SK-N-SH treated with all-trans-retinoic acid at 6 μM for 48 hours (cell line): Measurements from ENCODE around the gene HOXA7.

Experiments
- ATAC-seq: fragments of 200-7000 bp; cut with Tn5 transposase; 3 replicates; pipeline ENCODE4 v1.9.1; 2020; ENCODE audit warnings: mild to moderate bottlenecking, moderate library complexity
- ARNTL ChIP-seq: fragments of 450-650 bp; formaldehyde crosslinking; IDR thresholded peaks from 2 replicates; pipeline ENCODE4 v1.5.0; 2020; ENCODE audit warnings: low read depth, mild to moderate bottlenecking, moderate library complexity, borderline replicate concordance
- BACH2 ChIP-seq: fragments of 250-450 bp; sonication (Bioruptor Pico); IDR thresholded peaks from 2 replicates; pipeline ENCODE4 v1.9.0; 2021; ENCODE audit warnings: mild to moderate bottlenecking, borderline replicate concordance
- CSDC2 ChIP-seq: fragments of 250-450 bp; sonication (Bioruptor Pico); IDR thresholded peaks from 2 replicates; pipeline ENCODE4 v1.5.0; 2020; ENCODE audit warnings: mild to moderate bottlenecking, moderate library complexity
- ISL1 ChIP-seq: fragments of 250-450 bp; sonication (Bioruptor Pico); IDR thresholded peaks from 2 replicates; pipeline ENCODE4 v2.1.2; 2022; ENCODE audit warnings: mild to moderate bottlenecking, moderate library complexity
- OSR1 ChIP-seq: fragments of 250-450 bp; sonication (Bioruptor Pico); IDR thresholded peaks from 2 replicates; pipeline ENCODE4 v1.8.0; 2022; ENCODE audit warnings: moderate library complexity, mild to moderate bottlenecking, inconsistent platforms
- RARB ChIP-seq: fragments of 250-450 bp; sonication (Bioruptor Pico); IDR thresholded peaks from 2 replicates; pipeline ENCODE4 v1.8.0; 2021; ENCODE audit warnings: mild to moderate bottlenecking, moderate library complexity
- SNAI2 ChIP-seq: fragments of 250-450 bp; sonication (Bioruptor Pico); IDR thresholded peaks from 2 replicates; pipeline ENCODE4 v1.5.0; 2020; ENCODE audit warnings: mild to moderate bottlenecking, moderate library complexity
- TCF4 ChIP-seq: fragments of 250-450 bp; sonication (Bioruptor Pico); IDR thresholded peaks from 2 replicates; pipeline ENCODE4 v1.8.0; 2021; ENCODE audit warnings: mild to moderate bottlenecking, moderate library complexity, borderline replicate concordance
- TOX ChIP-seq: fragments of 250-450 bp; sonication (Bioruptor Pico); IDR thresholded peaks from 2 replicates; pipeline ENCODE4 v1.8.0; 2021; ENCODE audit warnings: mild to moderate bottlenecking, moderate library complexity, borderline replicate concordance
- ZC3H10 ChIP-seq: fragments of 250-450 bp; sonication (Bioruptor Pico); IDR thresholded peaks from 2 replicates; pipeline ENCODE4 v1.5.1; 2021; ENCODE audit warnings: mild to moderate bottlenecking, moderate library complexity
- ZFP3 ChIP-seq: fragments of 250-450 bp; sonication (Bioruptor Pico); IDR thresholded peaks from 2 replicates; pipeline ENCODE4 v1.5.0; 2020; ENCODE audit warnings: mild to moderate bottlenecking, moderate library complexity
- ZFP30 ChIP-seq: fragments of 450-650 bp; formaldehyde crosslinking; IDR thresholded peaks from 2 replicates; pipeline ENCODE4 v1.5.0; 2022; ENCODE audit warnings: mild to moderate bottlenecking, moderate library complexity
- ZNF565 ChIP-seq: fragments of 450-650 bp; formaldehyde crosslinking; conservative IDR thresholded peaks from 2 replicates; pipeline ENCODE4 v1.5.0; 2020; ENCODE audit warnings: low read depth, mild to moderate bottlenecking, moderate library complexity
- ZNF70 ChIP-seq: fragments of 450-650 bp; formaldehyde crosslinking; IDR thresholded peaks from 2 replicates; pipeline ENCODE4 v1.5.0; 2020; ENCODE audit warnings: mild to moderate bottlenecking, moderate library complexity
- TF ChIP-seq, protein P1 (sequence below): fragments of 250-450 bp; sonication (Bioruptor Pico); IDR thresholded peaks from 2 replicates; pipeline ENCODE4 v1.5.1; 2020; ENCODE audit warnings: low read depth, mild to moderate bottlenecking, moderate library complexity
- TF ChIP-seq, protein P2 (sequence below): fragments of 250-450 bp; sonication (Bioruptor Pico); IDR thresholded peaks from 2 replicates; pipeline ENCODE4 v1.5.0; 2020; ENCODE audit warnings: mild to moderate bottlenecking, moderate library complexity
- TF ChIP-seq, protein P3 (sequence below): fragments of 250-450 bp; sonication (Bioruptor Pico); IDR thresholded peaks from 2 replicates; pipeline ENCODE4 v1.8.0; 2021; ENCODE audit warnings: low read depth, mild to moderate bottlenecking, moderate library complexity, borderline replicate concordance
- TF ChIP-seq, protein P4 (sequence below): fragments of 250-450 bp; sonication (Bioruptor Pico); IDR thresholded peaks from 2 replicates; pipeline ENCODE4 v1.5.1; 2021; ENCODE audit warnings: mild to moderate bottlenecking, moderate library complexity
- TF ChIP-seq, protein P5 (sequence below): fragments of 250-450 bp; sonication (Bioruptor Pico); IDR thresholded peaks from 2 replicates; pipeline ENCODE4 v1.8.0; 2020; ENCODE audit warnings: mild to moderate bottlenecking, moderate library complexity, borderline replicate concordance

HOXA7 gene

DNA sequence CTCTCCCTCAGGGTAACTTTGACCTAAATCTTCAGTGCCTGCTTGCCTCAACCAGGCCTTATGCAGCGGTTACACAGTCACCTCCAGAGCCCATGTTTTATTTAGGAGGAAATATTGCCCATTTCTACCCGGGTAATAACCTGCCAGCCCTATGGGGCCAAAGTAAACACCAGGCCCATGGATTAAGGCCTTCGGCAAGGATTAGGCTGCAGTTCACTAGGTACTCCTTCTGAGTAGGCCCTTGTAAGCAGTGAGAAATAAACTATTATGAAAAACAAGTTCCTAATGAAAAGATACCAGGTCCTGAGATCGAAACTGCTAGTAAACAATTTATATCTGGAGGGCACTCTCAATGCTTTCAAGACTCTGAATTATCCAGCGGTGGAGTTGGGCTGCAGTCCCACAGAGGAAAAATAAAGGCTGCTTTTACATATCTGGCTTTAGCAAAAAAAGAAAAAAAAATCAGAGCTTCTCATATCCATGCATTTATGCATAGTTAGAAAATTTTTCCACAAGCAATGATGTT lies 21.4 kb upstream of the HOXA7 start:
- no peak for ATAC-seq
- TF ChIP-seq ISL1 (CRISPR knock-in tag) (no peak), ZFP30 (CRISPR knock-in tag) (no peak), SNAI2 (no peak), CSDC2 (CRISPR knock-in tag) (no peak), RARB (CRISPR knock-in tag) (no peak), ZFP3 (CRISPR knock-in tag) (no peak), ZC3H10 (CRISPR knock-in tag) (no peak), ARNTL (CRISPR knock-in tag) (no peak), OSR1 (CRISPR knock-in tag) (no peak), ZNF70 (CRISPR knock-in tag) (no peak), ZNF565 (no peak), BACH2 (CRISPR knock-in tag) (no peak), TOX (CRISPR knock-in tag) (no peak)
- TF ChIP-seq, protein P1, sequence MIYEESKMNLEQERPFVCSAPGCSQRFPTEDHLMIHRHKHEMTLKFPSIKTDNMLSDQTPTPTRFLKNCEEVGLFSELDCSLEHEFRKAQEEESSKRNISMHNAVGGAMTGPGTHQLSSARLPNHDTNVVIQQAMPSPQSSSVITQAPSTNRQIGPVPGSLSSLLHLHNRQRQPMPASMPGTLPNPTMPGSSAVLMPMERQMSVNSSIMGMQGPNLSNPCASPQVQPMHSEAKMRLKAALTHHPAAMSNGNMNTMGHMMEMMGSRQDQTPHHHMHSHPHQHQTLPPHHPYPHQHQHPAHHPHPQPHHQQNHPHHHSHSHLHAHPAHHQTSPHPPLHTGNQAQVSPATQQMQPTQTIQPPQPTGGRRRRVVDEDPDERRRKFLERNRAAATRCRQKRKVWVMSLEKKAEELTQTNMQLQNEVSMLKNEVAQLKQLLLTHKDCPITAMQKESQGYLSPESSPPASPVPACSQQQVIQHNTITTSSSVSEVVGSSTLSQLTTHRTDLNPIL (CRISPR knock-in tag) = no peak
- TF ChIP-seq, protein P2, sequence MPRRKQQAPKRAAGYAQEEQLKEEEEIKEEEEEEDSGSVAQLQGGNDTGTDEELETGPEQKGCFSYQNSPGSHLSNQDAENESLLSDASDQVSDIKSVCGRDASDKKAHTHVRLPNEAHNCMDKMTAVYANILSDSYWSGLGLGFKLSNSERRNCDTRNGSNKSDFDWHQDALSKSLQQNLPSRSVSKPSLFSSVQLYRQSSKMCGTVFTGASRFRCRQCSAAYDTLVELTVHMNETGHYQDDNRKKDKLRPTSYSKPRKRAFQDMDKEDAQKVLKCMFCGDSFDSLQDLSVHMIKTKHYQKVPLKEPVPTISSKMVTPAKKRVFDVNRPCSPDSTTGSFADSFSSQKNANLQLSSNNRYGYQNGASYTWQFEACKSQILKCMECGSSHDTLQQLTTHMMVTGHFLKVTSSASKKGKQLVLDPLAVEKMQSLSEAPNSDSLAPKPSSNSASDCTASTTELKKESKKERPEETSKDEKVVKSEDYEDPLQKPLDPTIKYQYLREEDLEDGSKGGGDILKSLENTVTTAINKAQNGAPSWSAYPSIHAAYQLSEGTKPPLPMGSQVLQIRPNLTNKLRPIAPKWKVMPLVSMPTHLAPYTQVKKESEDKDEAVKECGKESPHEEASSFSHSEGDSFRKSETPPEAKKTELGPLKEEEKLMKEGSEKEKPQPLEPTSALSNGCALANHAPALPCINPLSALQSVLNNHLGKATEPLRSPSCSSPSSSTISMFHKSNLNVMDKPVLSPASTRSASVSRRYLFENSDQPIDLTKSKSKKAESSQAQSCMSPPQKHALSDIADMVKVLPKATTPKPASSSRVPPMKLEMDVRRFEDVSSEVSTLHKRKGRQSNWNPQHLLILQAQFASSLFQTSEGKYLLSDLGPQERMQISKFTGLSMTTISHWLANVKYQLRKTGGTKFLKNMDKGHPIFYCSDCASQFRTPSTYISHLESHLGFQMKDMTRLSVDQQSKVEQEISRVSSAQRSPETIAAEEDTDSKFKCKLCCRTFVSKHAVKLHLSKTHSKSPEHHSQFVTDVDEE (CRISPR knock-in tag) = no peak
- TF ChIP-seq, protein P3, sequence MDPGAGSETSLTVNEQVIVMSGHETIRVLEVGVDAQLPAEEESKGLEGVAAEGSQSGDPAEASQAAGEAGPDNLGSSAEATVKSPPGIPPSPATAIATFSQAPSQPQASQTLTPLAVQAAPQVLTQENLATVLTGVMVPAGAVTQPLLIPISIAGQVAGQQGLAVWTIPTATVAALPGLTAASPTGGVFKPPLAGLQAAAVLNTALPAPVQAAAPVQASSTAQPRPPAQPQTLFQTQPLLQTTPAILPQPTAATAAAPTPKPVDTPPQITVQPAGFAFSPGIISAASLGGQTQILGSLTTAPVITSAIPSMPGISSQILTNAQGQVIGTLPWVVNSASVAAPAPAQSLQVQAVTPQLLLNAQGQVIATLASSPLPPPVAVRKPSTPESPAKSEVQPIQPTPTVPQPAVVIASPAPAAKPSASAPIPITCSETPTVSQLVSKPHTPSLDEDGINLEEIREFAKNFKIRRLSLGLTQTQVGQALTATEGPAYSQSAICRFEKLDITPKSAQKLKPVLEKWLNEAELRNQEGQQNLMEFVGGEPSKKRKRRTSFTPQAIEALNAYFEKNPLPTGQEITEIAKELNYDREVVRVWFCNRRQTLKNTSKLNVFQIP (CRISPR knock-in tag) = no peak
- TF ChIP-seq, protein P4, sequence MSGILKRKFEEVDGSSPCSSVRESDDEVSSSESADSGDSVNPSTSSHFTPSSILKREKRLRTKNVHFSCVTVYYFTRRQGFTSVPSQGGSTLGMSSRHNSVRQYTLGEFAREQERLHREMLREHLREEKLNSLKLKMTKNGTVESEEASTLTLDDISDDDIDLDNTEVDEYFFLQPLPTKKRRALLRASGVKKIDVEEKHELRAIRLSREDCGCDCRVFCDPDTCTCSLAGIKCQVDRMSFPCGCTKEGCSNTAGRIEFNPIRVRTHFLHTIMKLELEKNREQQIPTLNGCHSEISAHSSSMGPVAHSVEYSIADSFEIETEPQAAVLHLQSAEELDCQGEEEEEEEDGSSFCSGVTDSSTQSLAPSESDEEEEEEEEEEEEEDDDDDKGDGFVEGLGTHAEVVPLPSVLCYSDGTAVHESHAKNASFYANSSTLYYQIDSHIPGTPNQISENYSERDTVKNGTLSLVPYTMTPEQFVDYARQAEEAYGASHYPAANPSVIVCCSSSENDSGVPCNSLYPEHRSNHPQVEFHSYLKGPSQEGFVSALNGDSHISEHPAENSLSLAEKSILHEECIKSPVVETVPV (CRISPR knock-in tag) = no peak
- TF ChIP-seq, protein P5, sequence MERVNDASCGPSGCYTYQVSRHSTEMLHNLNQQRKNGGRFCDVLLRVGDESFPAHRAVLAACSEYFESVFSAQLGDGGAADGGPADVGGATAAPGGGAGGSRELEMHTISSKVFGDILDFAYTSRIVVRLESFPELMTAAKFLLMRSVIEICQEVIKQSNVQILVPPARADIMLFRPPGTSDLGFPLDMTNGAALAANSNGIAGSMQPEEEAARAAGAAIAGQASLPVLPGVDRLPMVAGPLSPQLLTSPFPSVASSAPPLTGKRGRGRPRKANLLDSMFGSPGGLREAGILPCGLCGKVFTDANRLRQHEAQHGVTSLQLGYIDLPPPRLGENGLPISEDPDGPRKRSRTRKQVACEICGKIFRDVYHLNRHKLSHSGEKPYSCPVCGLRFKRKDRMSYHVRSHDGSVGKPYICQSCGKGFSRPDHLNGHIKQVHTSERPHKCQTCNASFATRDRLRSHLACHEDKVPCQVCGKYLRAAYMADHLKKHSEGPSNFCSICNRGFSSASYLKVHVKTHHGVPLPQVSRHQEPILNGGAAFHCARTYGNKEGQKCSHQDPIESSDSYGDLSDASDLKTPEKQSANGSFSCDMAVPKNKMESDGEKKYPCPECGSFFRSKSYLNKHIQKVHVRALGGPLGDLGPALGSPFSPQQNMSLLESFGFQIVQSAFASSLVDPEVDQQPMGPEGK (CRISPR knock-in tag) = no peak

DNA sequence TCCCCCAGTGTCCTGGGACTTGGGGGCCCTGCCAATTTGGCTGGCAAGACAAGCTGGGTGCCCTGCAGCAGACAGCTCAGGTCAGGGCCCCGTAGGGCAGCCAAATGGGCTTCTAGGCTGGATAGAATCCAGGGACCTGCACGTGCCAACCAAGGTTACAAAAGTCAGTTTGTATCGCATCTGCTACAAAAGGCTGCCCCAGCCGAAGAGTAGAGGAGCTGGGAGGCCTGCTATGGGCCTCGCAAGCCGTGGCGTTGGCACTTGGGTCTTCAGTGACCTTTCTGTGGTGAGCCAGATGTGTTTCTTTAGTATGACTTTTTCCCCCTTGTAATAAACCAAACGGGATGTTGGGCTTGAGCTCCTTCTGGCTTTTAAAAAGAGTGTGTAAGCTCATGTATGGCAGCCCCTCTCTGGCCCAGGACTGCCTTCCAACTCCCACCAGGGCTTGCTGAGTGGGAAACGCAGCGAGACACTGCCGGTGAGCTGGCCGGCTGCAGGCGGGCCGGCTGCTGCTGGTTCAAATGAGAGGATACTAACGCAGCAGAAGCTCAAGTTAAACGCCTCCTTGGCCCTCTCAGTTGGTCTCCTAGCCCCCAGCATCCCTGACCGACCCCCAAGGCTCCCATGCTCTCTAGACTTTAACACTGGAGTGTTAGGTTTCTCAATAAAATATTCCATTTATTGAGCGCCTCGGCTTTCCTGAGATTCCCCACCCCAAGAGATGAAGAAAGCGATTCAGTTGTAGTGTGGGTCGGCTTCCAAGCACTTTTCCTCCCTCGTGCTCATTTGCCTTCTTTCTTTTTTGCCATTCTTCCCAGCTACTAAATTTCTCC lies 20.7 kb upstream of the HOXA7 start:
- ATAC-seq = no peak
- TF ChIP-seq, protein P4 (CRISPR knock-in tag) = no peak
- TF ChIP-seq, protein P2 (CRISPR knock-in tag) = no peak
- TF ChIP-seq BACH2 (CRISPR knock-in tag) (no peak), TCF4 (CRISPR knock-in tag) (no peak), ARNTL (CRISPR knock-in tag) (no peak), RARB (CRISPR knock-in tag) (no peak), ZNF70 (CRISPR knock-in tag) (no peak)
- TF ChIP-seq, protein P1 (CRISPR knock-in tag) = no peak
- TF ChIP-seq, protein P5 (CRISPR knock-in tag) = no peak
